Measurements from ENCODE around the gene CENPT.

DNA sequence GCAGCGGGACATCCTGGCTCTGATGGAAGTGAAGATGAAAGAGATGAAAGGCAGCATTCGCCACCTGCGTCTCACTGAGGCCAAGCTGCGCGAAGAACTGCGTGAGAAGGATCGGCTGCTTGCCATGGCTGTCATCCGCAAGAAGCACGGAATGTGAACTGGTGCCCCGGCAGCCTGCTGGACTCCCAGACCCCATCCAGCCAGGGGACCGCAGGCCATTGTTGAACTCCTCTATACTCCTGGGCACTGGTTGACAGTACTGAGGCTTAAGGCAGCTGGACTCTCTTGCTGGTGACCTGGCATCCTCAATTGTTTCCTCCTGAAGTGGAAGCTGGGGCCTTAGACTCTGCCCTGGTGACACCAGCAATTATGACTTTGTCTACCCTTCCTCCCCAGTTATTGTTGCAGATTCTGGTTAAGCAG lies 4.1 kb downstream of the CENPT start:
- no peak for TF ChIP-seq POLR2AphosphoS5 (IDR thresholded peaks at IDR 0.05; ENCODE audit: insufficient read depth, low read depth, low read length)
- TF ChIP-seq POLR2A (IDR thresholded peaks at IDR 0.05; ENCODE audit: low read depth, low read length): no peak
